Measurements from ENCODE around the gene ABTB2. TPM values are rescaled to one million over a fixed set of nuclear protein-coding genes. Genes with fewer than 3 reads are reported as not detected.

The ABTB2 gene
- total RNA-seq, 1 experiment from 2014 or later, result 0.53 TPM

DNA sequence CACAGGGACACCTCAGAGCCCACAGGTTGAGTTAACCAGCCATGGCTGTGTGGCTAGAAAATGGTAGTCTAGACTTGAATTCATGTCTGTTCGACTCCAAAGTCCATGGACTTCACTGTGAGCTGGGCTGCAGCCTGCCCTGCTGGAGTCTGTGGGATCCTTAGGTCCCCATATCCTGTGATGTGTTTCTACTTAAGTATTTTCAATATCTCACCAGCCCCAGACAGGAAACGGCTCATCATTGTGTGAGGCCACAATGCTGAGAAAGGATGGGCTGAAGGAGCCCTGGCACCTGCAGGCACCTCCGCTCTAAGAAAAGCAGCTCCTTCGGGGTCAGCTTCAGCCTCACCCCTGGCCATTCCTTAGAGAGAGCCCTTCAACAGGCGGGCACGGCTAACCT is 159.3 kb downstream of the ABTB2 start:
- Histone ChIP-seq H3K4me3 (no peak overlapping the region), H3K27me3 (replicated peaks) (no peaks in the 10 kb centered on the region), H3K9me3 (replicated peaks) (no peaks in the 10 kb centered on the region), H3K27ac (no peak overlapping the region), H3K36me3 (no peaks in the 10 kb centered on the region), H3K4me1 (replicated peaks) (peaks cover 3% of the 10 kb centered on the region)
- no peak for DNase-seq (ENCODE audit: low read depth in 1 of 2, low spot score in 2 of 2)

DNA sequence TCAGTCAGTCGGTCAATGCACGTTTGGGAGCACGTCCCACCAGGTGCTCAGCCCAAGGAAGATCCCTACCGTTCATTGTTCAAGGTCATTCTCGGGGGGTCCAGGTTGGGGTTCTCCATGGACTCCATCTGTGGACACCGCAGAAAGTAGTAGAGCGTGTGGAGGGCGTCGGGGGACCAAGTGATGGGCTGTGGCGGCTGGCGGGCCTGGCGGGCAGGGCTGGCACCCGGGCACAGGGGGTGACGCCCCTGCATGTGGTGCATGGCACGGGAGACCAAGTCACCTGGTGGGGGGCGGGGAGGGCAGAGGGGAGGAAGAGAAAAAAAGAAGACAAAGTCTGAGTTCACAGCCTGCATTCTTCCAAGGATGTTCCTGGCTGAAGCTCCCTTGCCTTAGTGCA is 160.6 kb downstream of the ABTB2 start:
- no peaks in the 10 kb centered on the region for H3K27me3 ChIP-seq (replicated peaks)
- H3K36me3 ChIP-seq, result no peaks in the 10 kb centered on the region
- H3K9me3 ChIP-seq (replicated peaks), result no peaks in the 10 kb centered on the region
- DNase-seq (ENCODE audit: low read depth in 1 of 2, low spot score in 2 of 2), result no peak
- no peak overlapping the region for H3K27ac ChIP-seq
- H3K4me3 ChIP-seq, result no peak overlapping the region
- H3K4me1 ChIP-seq (replicated peaks), result peaks cover 16% of the 10 kb centered on the region

DNA sequence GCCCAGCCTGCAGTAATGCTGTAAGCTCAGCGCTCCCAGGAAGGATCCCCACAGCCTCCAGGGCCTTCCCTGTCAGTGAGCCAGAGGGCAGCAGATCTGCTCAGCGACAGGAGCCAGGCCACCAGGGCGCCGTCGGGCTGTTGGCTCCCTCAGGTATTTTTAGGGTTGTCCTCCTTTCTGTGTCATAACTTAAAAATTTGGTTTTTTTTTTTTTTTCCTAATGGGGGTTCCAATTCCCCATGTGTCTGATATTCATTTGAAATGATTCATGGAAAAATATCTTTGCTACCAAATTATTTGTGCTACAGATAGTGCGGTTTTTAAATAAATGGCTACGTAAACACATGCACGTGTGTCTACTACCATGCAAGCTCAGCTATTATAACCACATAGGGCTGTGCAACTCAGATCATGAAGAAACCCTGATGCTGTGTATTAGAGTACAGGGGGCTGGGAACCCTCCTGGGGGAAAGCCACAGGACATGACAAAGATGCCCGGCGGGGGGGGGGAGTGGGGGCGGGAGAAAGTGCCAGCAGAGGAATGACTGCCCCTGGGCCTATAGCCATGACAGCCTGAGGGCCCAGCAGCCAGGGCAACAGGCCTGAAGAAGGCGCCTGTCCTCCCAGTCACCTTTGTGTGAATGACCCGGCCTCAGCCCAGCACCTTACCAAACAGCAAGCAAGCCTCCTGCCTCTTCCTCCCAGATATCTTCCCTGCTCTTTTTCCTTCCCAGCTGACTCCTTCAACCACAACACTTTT is 163.1 kb downstream of the ABTB2 start:
- H3K4me1 ChIP-seq (replicated peaks), result peaks cover 18% of the 10 kb centered on the region
- no peak overlapping the region for H3K27ac ChIP-seq
- no peaks in the 10 kb centered on the region for H3K9me3 ChIP-seq (replicated peaks)
- no peak overlapping the region for H3K4me3 ChIP-seq
- DNase-seq (ENCODE audit: low read depth in 1 of 2, low spot score in 2 of 2), result no peak
- H3K36me3 ChIP-seq, result no peaks in the 10 kb centered on the region
- H3K27me3 ChIP-seq (replicated peaks), result no peaks in the 10 kb centered on the region

DNA sequence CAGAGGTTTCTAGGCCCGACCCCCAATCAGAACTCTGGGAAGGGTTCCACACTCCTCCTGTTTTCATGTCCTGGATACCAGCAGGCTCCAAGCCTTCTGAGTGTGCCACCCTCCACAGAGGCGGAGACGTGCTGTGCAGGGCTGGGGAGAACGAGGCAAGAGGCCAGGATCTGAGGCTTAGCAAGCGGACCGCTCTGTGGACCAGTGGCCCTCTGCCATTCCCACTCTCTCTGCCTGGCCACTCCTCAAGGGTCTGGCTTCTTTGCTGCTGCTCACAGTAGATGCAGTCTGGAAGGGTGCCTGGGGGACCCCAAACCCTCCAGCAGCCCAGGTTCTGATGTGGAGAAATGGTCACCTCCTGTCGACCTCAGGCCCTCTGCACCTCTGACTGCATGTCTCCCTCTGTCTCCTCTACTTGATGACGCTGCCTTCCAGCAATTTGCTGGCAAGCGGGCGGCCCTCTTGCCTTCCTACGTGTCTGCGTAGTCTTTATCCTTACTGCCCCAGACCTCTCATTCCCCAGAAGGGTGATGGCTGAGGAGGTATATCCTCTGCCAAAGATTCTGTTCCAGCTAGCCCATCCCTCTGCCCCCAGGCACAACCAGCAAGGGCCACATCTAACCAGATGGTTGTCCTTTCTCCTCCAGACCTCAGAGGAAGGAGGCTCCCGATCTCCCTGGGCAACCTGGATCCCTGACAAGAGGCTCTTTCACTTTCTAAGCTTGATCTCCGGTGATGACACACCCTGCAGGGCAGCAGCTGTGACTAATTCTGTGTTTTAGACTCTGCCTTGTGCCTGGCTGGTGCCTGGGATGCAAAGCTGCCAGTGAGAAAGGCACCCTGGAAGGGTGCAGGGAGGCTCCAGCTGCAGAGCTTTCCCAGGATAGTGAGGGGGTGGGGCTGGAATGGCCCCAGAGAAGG is 165.1 kb downstream of the ABTB2 start:
- Histone ChIP-seq H3K36me3 (no peaks in the 10 kb centered on the region), H3K27ac (peak overlapping the region; percentile 35), H3K9me3 (replicated peaks) (no peaks in the 10 kb centered on the region), H3K27me3 (replicated peaks) (no peaks in the 10 kb centered on the region), H3K4me1 (replicated peaks) (peaks cover 18% of the 10 kb centered on the region), H3K4me3 (peak overlapping the region; percentile 18)
- DNase-seq (ENCODE audit: low read depth in 1 of 2, low spot score in 2 of 2), result peak; percentile 69

DNA sequence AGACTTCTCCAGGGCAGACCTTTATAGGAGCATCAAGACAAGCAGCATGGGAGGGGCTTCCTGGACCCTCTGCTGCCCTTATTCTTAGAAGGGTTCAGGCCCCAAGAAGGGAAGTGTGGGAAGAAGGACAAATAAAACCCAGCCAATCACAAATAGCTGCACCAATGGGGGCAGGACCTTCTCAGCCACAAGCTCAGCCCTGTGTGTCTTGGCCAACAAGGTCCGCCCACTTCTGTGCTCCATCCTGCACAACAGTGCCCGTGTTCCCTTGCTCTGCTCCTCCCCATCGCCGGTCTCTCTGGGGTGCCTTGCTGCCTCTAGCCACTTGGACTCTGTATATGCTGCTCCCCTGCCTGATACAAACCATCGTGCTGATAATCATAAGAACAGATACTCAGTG is 166.2 kb downstream of the ABTB2 start:
- no peaks in the 10 kb centered on the region for H3K36me3 ChIP-seq
- no peak for DNase-seq (ENCODE audit: low read depth in 1 of 2, low spot score in 2 of 2)
- H3K4me1 ChIP-seq (replicated peaks), result peaks cover 21% of the 10 kb centered on the region
- no peak overlapping the region for H3K27ac ChIP-seq
- no peak overlapping the region for H3K4me3 ChIP-seq
- H3K9me3 ChIP-seq (replicated peaks), result no peaks in the 10 kb centered on the region
- no peaks in the 10 kb centered on the region for H3K27me3 ChIP-seq (replicated peaks)

DNA sequence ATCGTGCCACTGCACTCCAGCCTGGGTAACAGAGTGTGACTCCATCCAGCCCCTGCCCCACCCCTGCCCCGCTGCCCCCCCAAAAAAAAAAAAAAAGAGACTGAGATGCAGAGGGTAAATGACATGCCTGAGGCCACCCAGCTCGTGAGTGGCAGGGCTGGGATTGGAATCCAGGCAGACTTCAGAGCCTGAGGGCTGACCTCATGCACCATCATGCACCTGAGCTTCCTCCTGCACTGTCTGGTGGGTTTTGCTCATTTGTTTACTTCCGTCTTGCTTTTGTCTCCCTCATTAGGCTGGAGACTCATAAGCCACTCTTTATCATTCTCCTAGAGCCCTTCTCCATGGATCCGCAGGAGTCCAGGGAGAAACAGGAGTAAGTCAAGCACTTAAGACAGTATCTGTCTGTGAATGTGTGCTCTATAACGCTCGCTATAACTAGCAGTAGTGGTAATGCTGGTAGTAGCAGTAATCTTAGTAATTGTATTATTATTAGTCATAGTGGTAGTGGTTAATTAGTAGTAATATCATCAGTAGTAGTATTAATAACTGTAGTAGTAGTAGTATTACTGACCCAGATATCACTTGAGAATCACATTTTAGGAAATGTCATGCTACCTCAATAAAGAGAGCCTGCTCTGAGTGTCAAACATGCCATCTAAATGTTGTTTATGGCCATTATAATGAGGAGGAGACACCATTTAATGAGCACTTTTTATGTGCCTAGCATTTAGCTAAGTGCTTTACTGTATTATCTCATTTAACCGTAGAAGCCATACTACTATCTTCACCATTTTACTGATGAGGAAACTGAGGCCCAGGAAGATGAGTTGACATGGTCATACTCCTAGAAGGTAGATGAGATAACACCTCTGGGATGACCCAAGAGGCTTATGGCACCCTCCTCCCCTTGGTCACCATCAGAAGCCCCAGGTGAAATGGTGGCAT is 167.3 kb downstream of the ABTB2 start:
- H3K4me1 ChIP-seq (replicated peaks), result peaks cover 29% of the 10 kb centered on the region
- H3K27ac ChIP-seq, result no peak overlapping the region
- no peaks in the 10 kb centered on the region for H3K9me3 ChIP-seq (replicated peaks)
- H3K4me3 ChIP-seq, result no peak overlapping the region
- no peak for DNase-seq (ENCODE audit: low read depth in 1 of 2, low spot score in 2 of 2)
- no peaks in the 10 kb centered on the region for H3K27me3 ChIP-seq (replicated peaks)
- no peaks in the 10 kb centered on the region for H3K36me3 ChIP-seq

DNA sequence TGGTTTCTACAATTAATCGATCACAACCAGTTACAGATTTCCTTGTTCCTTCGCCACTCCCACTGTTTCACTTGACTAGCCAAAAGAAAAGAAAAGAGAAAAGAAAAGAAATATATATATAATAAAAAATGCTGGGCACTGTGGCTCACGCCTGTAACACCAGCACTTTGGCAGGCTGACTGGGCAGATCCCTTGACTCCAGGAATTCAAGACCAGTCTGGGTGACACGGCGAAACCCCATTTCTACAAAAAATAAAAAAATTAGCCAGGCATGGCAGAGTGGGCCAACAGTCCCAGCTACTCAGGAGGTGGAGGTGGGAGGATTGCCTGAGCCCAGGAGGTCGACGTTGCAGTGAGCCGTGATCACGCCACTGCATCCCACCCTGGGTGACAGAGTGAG is 168.6 kb downstream of the ABTB2 start:
- Histone ChIP-seq H3K9me3 (replicated peaks) (no peaks in the 10 kb centered on the region), H3K4me1 (replicated peaks) (peaks cover 29% of the 10 kb centered on the region), H3K27me3 (replicated peaks) (no peaks in the 10 kb centered on the region), H3K4me3 (no peak overlapping the region), H3K36me3 (no peaks in the 10 kb centered on the region), H3K27ac (no peak overlapping the region)
- no peak for DNase-seq (ENCODE audit: low read depth in 1 of 2, low spot score in 2 of 2)

DNA sequence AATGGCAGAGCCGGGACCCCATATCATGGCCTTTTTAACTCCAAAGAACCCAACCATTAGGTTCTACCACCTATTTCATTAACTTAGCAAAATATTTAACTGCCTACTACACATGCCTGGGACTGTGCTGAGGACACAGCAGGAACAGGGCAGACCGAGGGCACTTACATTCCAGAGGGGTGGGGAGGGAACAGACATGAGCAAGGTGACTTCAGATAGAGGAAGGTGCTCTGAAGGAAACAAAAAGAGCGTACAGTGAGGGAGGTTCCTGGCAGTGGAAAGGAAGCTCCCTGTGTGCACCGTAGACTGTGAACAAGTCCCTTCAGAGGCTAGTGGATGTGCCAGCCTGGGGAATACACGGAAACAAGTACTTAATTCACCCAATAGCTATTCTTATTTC is 169.6 kb downstream of the ABTB2 start:
- DNase-seq (ENCODE audit: low read depth in 1 of 2, low spot score in 2 of 2), result no peak
- Histone ChIP-seq H3K27ac (no peak overlapping the region), H3K4me3 (no peak overlapping the region), H3K9me3 (replicated peaks) (no peaks in the 10 kb centered on the region), H3K4me1 (replicated peaks) (peaks cover 22% of the 10 kb centered on the region), H3K27me3 (replicated peaks) (no peaks in the 10 kb centered on the region), H3K36me3 (no peaks in the 10 kb centered on the region)

DNA sequence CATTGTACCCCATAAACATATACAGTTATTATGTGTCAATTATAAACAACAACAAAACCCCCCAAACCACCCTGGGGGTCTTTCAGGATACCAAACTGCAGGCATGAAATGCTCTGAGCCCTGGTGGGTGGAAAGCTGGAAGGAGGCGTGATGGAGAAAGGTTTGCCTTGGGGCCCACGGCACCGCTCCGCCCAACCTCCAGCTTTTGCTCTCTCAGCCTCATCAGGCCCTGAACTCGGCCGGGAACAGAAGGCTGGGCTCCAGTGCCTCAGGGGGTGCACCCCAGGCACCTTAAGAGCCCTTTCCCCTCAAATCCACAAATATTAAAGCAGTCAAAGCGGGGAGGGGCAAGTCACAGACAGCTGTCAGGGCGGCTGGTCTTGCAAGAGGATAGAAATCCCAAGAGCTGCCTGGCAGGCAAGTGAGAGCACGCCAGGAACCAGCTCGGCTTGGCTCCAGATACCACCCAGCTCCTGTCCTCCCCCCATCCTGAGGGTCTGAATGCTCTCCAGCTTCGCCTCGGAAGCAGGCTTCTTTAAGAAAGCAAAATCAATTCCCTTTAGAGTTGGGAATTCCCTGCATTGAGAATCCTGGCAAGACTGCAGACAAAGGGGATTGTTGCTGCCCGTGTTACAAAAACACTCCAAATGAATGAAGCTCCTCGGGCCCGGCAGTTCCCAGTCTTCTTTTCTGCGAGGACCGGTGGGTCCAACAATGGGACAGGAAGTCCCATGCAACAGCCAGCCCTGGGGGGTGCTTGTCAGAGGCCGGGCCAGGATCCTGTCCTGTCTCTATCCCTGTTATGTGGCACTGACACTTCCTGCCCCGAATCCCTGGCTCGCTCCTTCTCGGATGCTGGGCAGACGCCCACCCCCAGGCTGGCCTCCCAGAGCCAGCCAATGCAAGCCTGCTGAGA is 171.6 kb downstream of the ABTB2 start:
- Histone ChIP-seq H3K27me3 (replicated peaks) (no peaks in the 10 kb centered on the region), H3K36me3 (no peaks in the 10 kb centered on the region), H3K27ac (no peak overlapping the region), H3K4me3 (no peak overlapping the region), H3K9me3 (replicated peaks) (no peaks in the 10 kb centered on the region), H3K4me1 (replicated peaks) (peaks cover 11% of the 10 kb centered on the region)
- DNase-seq (ENCODE audit: low read depth in 1 of 2, low spot score in 2 of 2), result peak in 1 of 2 experiments; percentile 30

DNA sequence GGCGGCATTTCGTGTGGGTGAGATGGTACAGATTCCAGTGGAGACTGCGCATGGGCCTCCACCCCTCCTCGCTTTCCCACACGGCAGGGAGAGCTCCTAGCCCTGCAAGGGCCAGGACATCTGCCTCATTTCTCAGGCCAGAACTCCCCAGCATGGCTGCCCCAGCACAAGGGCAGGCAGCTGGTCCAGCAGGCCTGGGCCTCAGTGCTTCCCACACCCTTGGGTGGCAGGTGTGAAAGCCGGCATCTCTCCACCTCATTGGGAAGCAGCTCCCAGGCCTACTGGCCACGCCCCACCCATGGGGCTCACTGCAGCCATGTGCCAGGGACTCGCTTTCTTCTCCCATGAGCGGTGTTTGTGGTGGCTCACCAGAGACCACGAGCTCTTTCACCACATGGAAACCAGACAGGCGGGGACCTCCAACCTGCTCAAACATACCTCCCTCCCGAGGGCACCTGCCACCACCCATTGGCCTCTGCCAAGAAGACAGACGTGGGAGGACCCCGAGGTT is 173.2 kb downstream of the ABTB2 start:
- H3K27ac ChIP-seq, result no peak overlapping the region
- H3K36me3 ChIP-seq, result no peaks in the 10 kb centered on the region
- no peak for DNase-seq (ENCODE audit: low read depth in 1 of 2, low spot score in 2 of 2)
- H3K27me3 ChIP-seq (replicated peaks), result no peaks in the 10 kb centered on the region
- H3K4me3 ChIP-seq, result no peak overlapping the region
- peaks cover 11% of the 10 kb centered on the region for H3K4me1 ChIP-seq (replicated peaks)
- H3K9me3 ChIP-seq (replicated peaks), result no peaks in the 10 kb centered on the region

DNA sequence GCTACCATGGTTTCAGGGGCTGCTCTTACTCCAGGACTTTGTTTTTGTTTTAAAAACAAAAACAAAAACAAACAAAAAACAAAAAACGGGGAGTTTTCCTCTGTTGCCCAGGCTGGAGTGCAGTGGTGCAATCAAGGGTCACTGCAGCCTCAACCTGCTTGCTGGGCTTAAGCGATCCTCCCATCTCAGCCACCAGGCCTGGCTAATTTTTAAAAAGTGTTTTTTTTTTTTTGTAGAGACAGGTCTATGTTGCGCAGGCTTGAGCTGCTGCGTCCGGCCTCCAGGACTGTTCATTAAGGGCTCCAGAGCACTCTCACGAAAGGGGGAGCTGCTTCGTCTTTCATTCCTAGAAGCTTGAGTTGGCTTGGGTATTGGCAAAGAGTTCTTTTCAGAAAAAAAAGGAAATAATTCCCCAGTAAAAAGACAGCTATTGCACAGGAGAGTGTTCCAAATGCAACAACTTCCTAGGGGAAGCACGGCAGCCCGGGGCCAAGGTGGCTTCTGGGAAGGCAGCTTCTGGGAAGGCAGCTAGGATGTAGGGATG is 173.9 kb downstream of the ABTB2 start:
- no peaks in the 10 kb centered on the region for H3K27me3 ChIP-seq (replicated peaks)
- peaks cover 11% of the 10 kb centered on the region for H3K4me1 ChIP-seq (replicated peaks)
- H3K9me3 ChIP-seq (replicated peaks), result no peaks in the 10 kb centered on the region
- DNase-seq (ENCODE audit: low read depth in 1 of 2, low spot score in 2 of 2), result no peak
- H3K27ac ChIP-seq, result no peak overlapping the region
- H3K36me3 ChIP-seq, result no peaks in the 10 kb centered on the region
- H3K4me3 ChIP-seq, result no peak overlapping the region

DNA sequence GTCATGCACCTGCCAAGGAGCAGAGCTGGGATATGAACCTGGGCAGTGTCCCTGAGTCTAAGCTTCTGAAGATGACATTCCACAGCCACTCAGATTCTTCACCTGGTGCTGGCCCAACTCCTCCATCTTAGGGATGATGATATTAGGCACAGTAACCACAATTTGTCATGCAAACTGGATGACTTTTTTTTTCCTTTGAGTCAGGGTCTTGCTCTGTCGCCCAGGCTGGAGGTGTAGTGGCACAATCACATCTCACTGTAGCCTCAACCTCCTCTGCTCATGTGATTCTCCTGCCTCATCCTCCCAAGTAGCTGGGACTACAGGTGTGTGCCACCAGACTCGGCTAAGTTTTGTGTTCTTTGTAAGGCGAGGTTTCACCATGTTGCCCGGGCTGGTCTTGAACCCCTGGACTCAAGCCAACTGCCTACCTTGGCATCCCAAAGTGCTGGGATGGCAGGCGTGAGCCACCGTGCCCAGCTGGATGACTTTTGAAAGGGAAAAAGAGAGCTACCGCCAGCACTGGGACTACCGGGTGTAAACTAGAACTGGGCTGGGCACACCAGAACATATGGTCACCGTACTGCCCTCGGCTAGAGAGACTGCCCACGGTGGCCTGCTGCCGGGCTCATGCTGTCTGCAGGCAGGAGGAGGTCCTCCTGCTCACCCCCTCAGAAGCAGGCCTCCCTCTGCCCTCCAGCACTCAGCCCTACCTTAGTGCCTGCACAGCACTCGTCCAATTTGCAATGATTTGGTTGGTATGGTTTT is 174.7 kb downstream of the ABTB2 start:
- Histone ChIP-seq H3K36me3 (no peaks in the 10 kb centered on the region), H3K27ac (no peak overlapping the region), H3K9me3 (replicated peaks) (no peaks in the 10 kb centered on the region), H3K4me1 (replicated peaks) (peaks cover 11% of the 10 kb centered on the region), H3K27me3 (replicated peaks) (no peaks in the 10 kb centered on the region), H3K4me3 (no peak overlapping the region)
- DNase-seq (ENCODE audit: low read depth in 1 of 2, low spot score in 2 of 2), result no peak

All from SJSA1 (cell line).